Renal pelvis (tissue), 12 donors: ENCODE measurements around the gene C4BPB. TPM values are rescaled to one million over a fixed set of nuclear protein-coding genes. Genes with fewer than 3 reads are reported as not detected.
"Not testable (repeated sequence)": the region's sequence is repeated elsewhere in the genome, so short reads cannot be mapped to it uniquely, and the experiment has no call there.

Experiments
- DNase-seq: peaks from one replicate; pipeline ENCODE4 v3.0.0-alpha.2; 2013
- long read RNA-seq, 16 experiments: transcript quantifications; one replicate each; lab custom pipeline, GENCODE V29; 2026
- polyA plus RNA-seq, 3 donors: library from polyadenylated mRNA; unstranded; fragments of 120-200 nt; gene quantifications; one replicate each; pipeline ENCODE4 v1.2.1, GENCODE V29; 2013; ENCODE audit not compliant: insufficient read length in 3 of 3

The C4BPB gene, protein sequence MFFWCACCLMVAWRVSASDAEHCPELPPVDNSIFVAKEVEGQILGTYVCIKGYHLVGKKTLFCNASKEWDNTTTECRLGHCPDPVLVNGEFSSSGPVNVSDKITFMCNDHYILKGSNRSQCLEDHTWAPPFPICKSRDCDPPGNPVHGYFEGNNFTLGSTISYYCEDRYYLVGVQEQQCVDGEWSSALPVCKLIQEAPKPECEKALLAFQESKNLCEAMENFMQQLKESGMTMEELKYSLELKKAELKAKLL
- polyA plus RNA-seq = under 1 TPM; 0.20 to 0.74 (median 0.53) TPM
- long read RNA-seq, donor 1 = 0 reads
- long read RNA-seq, donor 2, partial matches to known transcripts = 0 of 1 reads
- long read RNA-seq, donor 2, other reads (novel, unspliced or antisense) = 0 of 1 reads
- long read RNA-seq, donor 3 = 0 reads
- long read RNA-seq, donor 4 = 0 reads
- long read RNA-seq, donor 5 = 0 reads
- long read RNA-seq, donor 6 = 0 reads
- long read RNA-seq, donor 7 = 0 reads
- long read RNA-seq, donor 8 = 0 reads
- long read RNA-seq, donor 9 = 0 reads
- long read RNA-seq, donor 10 = 0 reads
- long read RNA-seq, donor 11 = 0 reads
- long read RNA-seq, donor 12 = 0 reads
- long read RNA-seq, donor 13 = 0 reads
- long read RNA-seq, donor 14 = 0 reads
- long read RNA-seq, donor 15 = 0 reads
- long read RNA-seq, donor 16 = 0 reads

DNA sequence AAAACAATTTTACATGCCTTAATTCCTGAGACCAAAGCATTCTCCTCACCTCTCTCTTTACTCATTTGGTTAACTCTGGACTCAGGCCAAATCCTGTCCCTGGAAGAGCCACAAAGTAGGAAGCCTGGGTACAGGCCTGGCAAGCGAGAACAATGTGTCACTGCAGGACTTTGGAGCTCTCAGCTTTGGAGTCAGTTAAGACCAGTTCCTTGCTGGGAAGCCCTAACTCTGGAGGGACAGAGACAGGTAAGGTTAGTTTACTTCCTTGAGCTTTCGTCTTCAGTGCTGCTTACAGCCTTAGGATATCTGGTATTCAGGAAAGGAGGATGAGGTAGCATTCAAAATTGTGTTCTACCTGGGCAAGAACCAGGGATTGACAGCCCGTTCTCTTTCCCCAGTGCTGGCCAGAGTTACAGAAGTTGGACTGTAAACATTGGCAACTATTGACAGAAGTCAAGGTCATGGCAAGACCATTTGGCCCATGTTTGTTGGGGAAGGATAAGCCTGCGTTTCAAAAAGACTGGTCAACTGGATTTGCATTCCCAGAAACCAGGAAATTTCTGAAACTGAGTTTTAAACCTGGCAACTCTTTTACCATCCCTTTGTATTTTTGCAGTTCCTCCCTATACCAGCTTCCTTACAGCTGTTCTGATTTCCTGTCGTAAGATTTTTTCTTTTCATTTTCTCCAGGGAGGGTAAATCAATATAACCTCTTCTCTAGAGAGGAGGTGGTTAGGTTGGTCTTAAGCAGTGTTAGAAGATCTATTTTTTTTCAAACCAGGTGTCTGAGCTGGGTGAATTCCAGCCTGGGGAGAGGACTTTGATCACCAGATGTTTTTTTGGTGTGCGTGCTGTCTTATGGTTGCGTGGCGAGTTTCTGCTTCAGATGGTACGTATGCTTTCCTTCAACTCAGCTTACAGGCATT is at the start of gene C4BPB:
Gene C4BPB (plus strand): TSS at position 160 of the 926 bp plus-strand sequence. CDS start 672 bp downstream, at position 832.
- no peak for DNase-seq

DNA sequence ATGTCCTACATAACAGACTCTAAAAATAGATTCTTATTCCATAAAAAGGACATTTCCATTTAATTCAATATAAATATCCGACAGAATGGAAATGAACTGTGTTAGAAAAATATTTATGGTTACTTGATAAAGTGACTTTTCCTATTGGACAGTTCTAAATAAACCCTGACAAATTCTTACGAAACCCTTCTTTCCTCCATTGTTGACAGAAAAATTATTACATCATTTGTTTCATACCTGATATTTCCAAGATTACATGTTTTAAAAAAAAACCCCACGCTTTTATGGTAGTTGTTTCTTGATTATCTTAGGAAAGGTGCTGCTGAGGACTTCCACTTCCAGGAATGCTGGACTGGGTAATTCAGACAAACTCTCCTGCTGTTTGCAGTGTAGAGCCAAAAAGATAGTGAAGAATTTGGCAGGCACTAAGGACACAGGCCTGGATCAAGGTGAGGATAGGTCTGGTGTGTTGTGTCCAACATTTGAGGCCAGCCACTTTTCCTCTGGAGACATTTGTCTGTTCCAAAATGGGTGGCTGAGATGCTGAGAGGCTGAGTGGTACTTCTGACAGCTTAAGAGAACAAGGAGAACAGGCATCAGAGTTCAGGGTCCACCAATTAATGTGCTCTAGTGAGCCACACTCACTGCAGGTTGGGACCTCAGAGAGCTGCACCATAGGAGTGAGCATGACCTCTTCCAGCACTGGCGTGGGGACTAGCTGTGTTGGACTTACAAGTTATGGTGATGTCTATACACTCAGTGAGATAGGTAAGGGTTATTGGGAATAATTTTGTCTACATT is 49.1 kb upstream of the C4BPB start:
- no peak for DNase-seq

DNA sequence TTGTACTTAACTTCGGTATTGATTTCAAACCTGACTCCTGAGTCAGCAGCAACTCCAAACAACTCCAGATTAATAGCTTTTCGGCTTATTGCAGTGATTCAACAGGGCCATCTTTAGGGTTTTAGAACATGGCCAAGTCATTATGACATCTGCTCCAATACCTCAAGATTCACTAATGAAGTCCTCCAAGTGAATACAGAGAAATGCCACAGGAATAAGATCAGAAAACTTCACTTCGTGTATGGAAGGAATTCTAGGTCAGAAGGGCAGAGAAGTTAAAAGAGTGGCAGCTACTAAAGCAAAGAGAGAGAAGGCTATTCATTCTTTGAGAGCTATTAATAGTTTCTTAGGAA is 48.5 kb upstream of the C4BPB start:
- DNase-seq = no peak

DNA sequence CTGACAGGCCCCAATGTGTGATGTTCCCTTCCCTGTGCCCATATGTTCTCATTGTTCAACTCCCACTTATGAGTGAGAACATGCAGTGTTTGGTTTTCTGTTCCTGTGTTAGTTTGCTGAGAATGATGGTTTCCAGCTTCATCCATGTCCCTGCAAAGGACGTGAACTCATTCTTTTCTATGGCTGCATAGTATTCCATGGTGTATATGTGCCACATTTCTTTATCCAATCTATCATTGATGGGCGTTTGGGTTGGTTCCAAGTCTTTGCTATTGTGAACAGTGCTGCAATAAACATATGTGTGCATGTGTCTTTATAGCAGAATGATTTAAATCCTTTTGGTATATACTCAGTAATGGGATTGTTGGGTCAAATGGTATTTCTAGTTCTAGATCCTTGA is 47.3 kb upstream of the C4BPB start:
- not testable (repeated sequence) for DNase-seq

DNA sequence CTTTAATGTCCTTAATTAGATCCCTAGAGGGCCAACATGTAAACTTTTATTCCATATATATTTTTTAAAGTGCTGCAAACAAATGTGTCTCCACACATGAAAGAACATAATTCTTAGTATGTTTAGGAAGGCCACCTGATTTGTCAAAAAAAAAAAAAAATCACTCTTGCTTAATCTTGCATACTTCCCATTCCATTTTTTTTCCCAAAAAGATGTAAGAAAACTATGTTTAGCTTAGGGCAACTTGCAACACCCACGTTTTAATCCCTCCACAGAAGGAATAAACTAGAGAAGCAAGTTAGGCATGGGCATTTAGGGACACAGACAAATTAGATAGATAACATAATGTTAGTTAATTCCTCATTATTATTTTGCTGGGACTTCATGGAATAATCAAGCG is 43.2 kb upstream of the C4BPB start:
- no peak for DNase-seq

DNA sequence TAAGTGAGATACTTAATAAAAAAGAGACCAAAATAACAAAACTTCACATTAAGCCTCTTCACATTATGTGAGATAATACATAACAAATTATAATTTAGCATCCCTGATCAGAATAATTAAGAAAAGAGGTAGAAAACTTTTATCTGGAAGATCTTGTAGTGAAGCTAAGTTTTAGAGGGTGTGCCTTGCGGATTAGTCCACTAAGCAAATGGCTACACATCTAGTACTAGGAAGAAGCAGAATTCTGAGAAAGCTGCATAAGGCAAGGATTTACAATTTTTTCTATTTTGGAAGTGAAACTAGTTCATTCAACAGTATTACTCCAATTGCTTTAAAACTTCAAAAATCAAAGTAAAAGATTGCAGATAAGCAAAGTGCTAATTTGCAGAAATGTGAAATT is 41.2 kb upstream of the C4BPB start:
- no peak for DNase-seq

DNA sequence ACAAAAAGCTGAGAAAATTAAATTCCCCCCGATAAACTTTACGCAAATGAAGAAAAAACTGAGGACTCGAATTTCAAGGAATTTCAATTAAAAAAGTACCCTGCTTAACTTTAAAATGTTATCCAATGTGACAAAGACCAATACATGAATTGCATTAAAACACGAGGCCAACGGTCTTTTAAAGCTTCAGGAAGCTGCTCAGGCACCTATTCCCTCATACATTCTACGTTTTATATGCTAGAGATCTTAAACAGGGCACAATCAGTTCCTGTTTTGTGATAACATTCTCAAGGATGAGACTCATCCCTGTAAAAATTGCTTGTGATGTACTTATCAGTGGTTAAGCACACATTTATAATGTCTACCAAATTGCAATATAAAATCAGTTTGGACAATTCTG is 40.6 kb upstream of the C4BPB start:
- no peak for DNase-seq

DNA sequence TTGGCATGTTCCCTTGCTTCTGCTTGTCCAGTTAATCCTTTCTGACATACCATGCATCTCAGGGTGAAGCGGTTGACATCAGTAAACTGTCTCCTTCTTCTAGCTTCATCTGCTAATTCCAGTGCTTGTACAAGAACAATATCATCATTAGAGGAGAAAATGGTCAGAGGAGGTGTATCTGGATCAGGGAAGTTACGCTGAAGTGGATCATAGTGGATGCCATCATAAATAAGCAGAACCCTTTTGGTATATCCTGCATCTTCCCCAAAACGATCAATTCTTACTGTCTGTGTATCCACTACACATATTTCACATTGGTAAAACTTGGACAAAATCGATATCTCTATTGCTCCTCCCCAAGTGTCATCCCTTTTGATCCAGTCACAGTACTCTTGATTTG is 39.6 kb upstream of the C4BPB start:
- no peak for DNase-seq

DNA sequence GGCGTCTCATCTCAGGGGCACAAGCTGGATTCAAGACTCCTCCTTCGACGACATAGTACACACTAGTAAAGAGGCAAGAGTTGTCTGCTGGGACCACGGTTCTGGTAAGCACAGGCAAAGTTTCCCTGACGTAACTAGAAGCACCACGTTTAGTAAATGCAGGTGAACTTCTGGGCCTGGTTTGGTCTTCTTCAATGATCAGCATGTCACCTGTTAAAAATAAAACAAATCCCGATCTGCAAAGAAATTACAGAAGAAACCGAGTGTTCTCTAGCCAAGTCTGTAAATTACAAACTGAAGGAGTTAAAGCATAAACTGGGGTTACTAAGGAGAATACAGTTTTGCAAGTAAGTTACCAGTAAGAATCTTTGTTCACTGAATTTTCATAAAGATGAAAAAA is 39.1 kb upstream of the C4BPB start:
- no peak for DNase-seq

DNA sequence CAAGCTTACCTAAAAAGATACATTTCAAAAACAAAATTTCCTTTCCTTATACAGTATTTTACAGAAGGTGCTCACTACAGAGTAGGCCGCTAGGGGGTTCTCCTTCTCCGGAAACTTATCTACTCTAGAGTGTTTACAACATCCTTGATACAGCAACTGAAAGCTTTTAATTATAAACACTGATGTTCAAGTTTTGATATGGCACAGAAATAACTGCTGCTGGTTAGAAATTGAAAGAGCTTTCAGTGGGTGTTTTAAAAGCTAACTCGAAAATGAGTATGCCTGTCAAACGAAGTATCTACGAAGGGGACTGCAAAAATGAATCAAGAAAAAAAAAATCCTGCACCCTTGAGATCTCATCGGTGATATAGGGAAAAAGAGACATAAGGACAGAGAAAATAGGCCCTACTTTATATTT is 38.7 kb upstream of the C4BPB start:
- no peak for DNase-seq

DNA sequence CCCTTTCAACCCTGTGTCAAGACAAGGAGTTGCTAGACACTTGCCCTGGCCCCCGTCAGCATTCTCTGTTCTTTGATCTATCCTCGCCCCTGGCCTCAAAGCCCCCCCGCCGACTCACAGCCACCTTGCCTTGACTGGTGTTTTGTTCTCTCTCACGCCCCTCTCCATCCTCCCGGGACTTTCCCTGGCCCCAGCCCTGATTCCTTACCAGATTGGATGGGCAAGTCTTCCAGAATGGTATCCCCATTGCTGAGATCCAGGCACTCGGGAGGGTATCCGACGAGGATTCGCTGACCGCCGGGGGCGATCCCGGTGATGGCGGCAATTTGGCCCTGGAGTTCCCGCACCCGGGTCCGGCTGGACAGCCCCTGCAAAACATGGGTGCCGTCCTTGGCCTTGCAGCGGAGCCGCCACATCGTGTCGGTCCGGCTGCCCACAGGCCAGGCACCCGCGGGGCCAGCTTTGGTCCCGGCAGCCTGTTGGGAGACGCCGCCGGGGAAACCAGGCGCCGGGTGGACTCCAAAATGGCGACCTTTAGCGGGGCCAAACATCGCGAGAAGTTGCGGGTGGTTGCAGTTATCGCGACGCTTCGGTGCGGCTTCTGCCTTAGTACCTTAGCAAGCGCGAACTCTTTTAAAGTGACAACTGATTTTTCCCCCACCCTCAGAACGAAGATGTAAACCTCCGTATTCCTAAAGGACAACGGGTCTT is 38.0 kb upstream of the C4BPB start:
- DNase-seq = peak; percentile 95

DNA sequence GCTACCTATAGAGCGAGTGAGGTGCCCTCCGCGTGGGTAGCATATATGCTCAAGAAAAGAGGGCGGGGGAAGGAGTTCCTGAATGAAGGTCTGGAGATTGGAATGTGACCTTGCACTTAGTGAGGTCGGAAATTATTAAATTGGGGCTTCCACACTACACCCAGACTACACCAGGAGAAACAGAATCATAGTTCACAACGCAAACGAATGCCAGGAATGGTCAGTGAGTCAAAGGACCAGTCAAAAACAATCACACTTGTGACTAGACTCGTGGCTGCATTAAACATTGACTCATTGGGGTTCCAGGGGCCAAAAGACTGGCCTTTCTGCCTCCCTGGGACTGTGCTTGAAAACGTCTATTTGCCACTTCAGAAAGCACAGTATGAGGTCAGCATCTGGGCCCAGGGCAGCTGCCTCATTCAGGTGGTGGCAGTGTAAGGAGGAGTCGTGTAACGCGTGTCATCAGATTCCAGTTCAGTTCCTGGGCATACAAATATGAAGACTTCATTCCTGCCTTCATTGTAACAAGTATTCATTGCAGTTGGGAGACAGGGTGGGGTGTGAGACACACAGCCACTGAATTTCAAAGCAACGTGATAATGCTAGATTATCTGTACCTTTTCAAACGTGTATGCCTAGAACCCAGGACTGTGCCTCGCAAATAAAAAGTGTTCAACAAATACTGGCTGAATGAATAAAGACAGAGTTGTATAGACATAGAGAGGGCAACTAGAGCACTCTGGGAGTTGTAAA is 37.3 kb upstream of the C4BPB start, which contains the start of gene YOD1:
Gene YOD1 (minus strand): TSS at position 18 of the 753 bp plus-strand sequence. CDS start 178 bp downstream, outside the sequence.
- no peak for DNase-seq

DNA sequence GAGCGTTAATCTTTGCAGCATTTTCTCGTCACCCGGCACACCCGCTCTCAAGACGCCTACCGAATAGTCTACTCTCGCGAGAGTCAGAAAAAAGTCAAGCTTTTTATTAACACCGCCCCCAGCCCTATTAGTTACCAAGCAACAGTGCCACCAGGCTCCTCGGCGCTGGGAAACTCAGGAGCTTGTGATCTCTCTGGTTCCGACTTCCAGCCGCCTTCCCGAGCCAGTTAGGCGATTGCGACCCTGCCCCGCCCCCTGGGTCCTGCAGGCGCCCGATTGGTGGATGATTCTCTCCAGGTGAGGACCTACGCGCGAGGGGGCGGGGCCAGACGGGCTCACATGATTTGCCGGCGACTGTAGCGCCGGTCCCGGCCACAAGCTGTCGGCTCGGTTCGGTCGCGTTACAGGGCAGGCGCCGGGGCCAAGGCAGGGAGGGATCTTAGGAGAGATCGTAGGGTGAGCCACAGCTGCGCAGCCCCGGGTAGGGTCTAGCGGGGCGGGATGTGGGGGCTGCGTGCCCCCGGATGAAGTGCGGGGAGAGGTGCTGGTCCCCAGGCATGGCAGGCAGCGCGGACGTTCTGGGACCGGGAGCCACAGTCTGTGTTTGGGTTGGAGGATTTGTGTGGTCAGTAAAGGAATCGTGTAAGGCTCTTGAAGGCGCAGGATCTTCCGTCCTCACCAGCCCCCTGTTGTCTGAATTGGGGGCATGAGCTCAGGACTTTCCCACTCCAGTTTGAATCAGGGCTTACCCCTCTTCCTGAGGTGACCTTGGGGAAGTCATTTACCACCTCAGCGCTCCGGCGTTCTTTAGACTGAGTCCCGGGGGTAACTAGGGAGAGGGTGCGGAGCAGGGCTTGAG is 35.5 kb upstream of the C4BPB start, which contains the start of gene PFKFB2:
Gene PFKFB2 (plus strand): TSS at position 365 of the 859 bp plus-strand sequence. CDS start 1,443 bp downstream, outside the sequence.
- peak; percentile 98 for DNase-seq

DNA sequence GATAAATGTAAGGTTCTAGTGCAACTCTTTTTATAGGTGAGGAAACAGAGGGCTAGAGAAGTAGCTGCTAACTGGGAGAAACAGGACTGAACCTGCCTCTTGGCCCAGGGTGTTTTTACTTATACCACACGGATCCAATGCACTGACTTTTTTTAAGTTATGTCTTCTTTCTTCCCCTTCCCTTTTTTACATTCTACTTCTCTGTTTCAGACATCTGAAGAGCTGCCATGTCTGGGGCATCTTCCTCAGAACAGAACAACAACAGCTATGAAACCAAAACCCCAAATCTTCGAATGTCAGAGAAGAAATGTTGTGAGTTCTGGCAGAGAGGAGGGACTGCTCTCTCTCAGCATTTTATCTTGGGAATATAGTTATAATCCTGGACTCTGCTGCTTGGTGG is 34.2 kb upstream of the C4BPB start:
- no peak for DNase-seq

DNA sequence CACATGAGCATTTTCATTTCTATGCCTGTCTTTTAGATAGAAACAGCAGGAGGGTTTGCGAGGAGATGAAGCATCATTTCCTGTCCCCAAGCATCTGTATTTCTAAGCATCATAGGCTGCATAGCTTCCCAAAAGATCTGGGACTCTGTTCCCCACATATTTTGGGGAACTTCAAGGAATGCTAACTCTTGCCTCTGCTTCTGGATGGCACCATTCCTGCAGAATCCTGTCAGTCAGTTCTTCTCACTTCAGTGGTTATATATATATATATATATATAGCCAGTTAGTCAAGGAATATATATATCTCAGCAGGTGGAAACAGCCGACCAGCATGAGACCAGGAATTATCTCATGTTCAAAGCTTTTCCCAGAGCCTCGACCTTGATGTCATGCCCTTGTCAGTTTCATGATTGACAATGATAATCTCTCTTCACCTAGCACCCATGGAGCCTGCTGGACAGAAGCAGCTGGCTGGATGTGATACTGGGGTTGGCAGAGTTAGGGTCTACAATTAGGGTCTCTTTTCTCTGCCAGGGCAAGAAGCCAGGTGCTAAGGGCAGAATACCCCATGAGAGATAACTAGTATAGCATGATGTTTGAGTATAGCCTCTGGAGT is 33.2 kb upstream of the C4BPB start:
- no peak for DNase-seq

DNA sequence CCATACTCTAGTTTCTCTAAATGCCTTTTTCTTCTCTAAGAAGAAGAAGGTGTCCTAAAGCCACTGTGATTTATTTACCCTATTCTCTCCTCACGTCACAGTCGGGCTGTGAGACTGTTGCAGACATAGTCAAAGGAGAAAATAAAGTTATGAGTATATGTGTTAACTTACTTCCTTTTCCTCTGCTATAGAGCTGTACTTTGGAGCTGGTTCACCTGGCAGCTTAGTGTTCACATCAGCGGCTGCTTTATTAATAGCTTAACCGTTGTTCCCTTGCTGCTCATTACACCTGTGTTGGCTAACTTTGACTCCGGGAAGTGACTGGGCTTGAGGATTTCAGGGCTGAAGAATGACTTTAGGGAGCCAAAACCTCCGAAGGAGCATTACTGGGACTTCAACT is 32.0 kb upstream of the C4BPB start:
- DNase-seq = no peak

DNA sequence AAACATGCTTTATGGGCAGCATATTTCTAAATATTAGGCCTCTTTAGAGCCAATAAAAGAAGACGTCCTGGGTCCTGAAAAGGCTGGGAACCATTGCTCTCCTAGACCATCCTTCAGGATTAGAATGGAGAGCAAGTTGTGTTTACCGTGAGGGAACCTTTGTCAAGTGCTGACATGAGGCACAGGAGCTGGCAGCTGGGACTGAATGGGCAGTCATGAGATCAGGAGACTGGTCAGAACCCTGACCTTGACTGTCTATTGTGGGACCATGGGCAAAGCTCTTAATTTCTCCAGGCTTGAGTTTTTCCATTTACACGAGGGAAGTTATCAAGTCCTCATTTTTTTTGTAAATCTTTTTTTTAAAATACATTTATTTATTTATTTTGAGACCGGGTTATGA is 30.4 kb upstream of the C4BPB start:
- DNase-seq = no peak
